Gastrocnemius medialis (tissue), 4 donors: ENCODE data around the gene SCD5.

Source experiments
- POLR2A ChIP-seq, 2 donors: fragments of 450-650 bp; IDR thresholded peaks; one replicate each; pipeline ENCODE4 v1.6.1; 2017; ENCODE audit warnings: antibody characterized with exemption in 2 of 2, mild to moderate bottlenecking in 2 of 2, moderate library complexity in 2 of 2
- TF ChIP-seq, protein P1 (sequence below), 5 experiments: fragments of 450-650 bp in 3 of 5; fragments of 200-600 bp in 2 of 5; sonication (generic) in 2 of 5; IDR thresholded peaks in 4 of 5; conservative IDR thresholded peaks in 1 of 5; 1 replicate in 4 of 5; 2 replicates in 1 of 5; pipeline ENCODE4 v1.5.1; 2016 to 2019; ENCODE audit warnings: antibody characterized with exemption in 5 of 5, mild to moderate bottlenecking in 3 of 5, moderate library complexity in 3 of 5

DNA sequence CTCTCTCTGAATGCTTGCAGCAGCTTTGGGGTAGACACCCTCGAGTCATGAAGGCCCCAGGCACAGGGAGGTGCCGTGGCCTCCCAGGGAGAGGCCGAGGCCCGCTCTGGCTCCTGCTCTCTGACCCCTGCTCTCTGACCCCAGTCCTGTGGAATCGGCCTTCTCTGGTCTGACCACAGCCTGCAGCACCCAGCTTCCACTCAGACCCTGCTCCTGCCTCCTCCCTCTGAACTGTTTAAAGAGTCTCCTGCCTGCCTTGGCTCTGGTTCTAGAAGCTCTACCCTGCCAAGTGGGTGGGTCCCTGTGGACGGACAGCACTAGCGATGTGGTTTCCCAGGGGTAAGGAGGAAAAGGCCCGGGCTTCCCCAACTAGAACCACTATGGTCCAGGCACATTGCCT lies 158.6 kb downstream of the SCD5 start:
- TF ChIP-seq, protein P1, sequence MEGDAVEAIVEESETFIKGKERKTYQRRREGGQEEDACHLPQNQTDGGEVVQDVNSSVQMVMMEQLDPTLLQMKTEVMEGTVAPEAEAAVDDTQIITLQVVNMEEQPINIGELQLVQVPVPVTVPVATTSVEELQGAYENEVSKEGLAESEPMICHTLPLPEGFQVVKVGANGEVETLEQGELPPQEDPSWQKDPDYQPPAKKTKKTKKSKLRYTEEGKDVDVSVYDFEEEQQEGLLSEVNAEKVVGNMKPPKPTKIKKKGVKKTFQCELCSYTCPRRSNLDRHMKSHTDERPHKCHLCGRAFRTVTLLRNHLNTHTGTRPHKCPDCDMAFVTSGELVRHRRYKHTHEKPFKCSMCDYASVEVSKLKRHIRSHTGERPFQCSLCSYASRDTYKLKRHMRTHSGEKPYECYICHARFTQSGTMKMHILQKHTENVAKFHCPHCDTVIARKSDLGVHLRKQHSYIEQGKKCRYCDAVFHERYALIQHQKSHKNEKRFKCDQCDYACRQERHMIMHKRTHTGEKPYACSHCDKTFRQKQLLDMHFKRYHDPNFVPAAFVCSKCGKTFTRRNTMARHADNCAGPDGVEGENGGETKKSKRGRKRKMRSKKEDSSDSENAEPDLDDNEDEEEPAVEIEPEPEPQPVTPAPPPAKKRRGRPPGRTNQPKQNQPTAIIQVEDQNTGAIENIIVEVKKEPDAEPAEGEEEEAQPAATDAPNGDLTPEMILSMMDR (IDR thresholded peaks at IDR 0.05 in 4 of 5, conservative IDR thresholded peaks at IDR 0.05 in 1 of 5) = no peak
- no peak for TF ChIP-seq POLR2A (IDR thresholded peaks at IDR 0.05)
